Esophagus squamous epithelium (tissue), 4 donors: Measurements from ENCODE around the gene STARD9.

Experiments used
- CTCF ChIP-seq, 6 experiments: fragments of 450-650 bp in 4 of 6; fragments of 200-600 bp in 2 of 6; sonication (generic) in 2 of 6; IDR thresholded peaks; one replicate each; pipeline ENCODE4 v1.5.1; 2016 to 2019; ENCODE audit warnings: antibody characterized with exemption in 6 of 6, mild to moderate bottlenecking in 4 of 6, moderate library complexity in 4 of 6
- POLR2A ChIP-seq, 4 donors: fragments of 450-650 bp; IDR thresholded peaks; one replicate each; pipeline ENCODE4 v1.6.1; 2017; ENCODE audit warnings: antibody characterized with exemption in 4 of 4, mild to moderate bottlenecking in 4 of 4, moderate library complexity in 3 of 4

- TF ChIP-seq CTCF (IDR thresholded peaks at IDR 0.05) (no peak), POLR2A (IDR thresholded peaks at IDR 0.05) (no peak)
These were observed 144.7 kb downstream of the STARD9 start for GRCh38 chr15:42720071-42720470.
